ENCODE data around the gene MMP26. TPM values are rescaled to one million over a fixed set of nuclear protein-coding genes. Genes with fewer than 3 reads are reported as not detected.

MMP26 gene
- not detected in 5 replicates for total RNA-seq (2022; extraction: Qiagen RNA extraction; ENCODE audit: low read depth)

GRCh38 chr11:4704054-4704789 lies at the start of gene MMP26:
Gene MMP26 (plus strand): TSS chr11:4704784.

GRCh38 chr11:4697585-4697984 lies 7.0 kb upstream of the MMP26 start, which contains the start of gene OR51E2:
Gene OR51E2 (minus strand): TSS chr11:4697853. CDS start chr11:4682711, 15,142 bp downstream.

Other genes with a start within 250 kb of the MMP26 start
- gene OR52K1, start 222.1 kb upstream of the MMP26 start, total RNA-seq (2022; extraction: Qiagen RNA extraction; ENCODE audit: low read depth): not detected in 5 replicates
- gene OR52M1, start 159.6 kb upstream of the MMP26 start, total RNA-seq (2022; extraction: Qiagen RNA extraction; ENCODE audit: low read depth): not detected in 5 replicates
- gene OR52I2, start 123.0 kb upstream of the MMP26 start, total RNA-seq (2022; extraction: Qiagen RNA extraction; ENCODE audit: low read depth): not detected in 5 replicates
- not detected in 5 replicates for gene OR52I1, start 110.7 kb upstream of the MMP26 start, total RNA-seq (2022; extraction: Qiagen RNA extraction; ENCODE audit: low read depth)
- 8.1 to 10.0 TPM (median 9.6 TPM) in 5 replicates for gene TRIM68, start 96.6 kb upstream of the MMP26 start, total RNA-seq (2022; extraction: Qiagen RNA extraction; ENCODE audit: low read depth)
- gene OR51D1, start 67.3 kb upstream of the MMP26 start, total RNA-seq (2022; extraction: Qiagen RNA extraction; ENCODE audit: low read depth): not detected in 5 replicates
- gene OR51E1, start 60.8 kb upstream of the MMP26 start, total RNA-seq (2022; extraction: Qiagen RNA extraction; ENCODE audit: low read depth): not detected in 5 replicates
- gene OR51E2, start 6.9 kb upstream of the MMP26 start, total RNA-seq (2022; extraction: Qiagen RNA extraction; ENCODE audit: low read depth): not detected in 5 replicates
- not detected in 5 replicates for gene OR51F1, start 65.2 kb downstream of the MMP26 start, total RNA-seq (2022; extraction: Qiagen RNA extraction; ENCODE audit: low read depth)
- gene OR52R1, start 99.6 kb downstream of the MMP26 start, total RNA-seq (2022; extraction: Qiagen RNA extraction; ENCODE audit: low read depth): not detected in 5 replicates
- gene OR51F2, start 116.5 kb downstream of the MMP26 start, total RNA-seq (2022; extraction: Qiagen RNA extraction; ENCODE audit: low read depth): not detected in 5 replicates
- not detected in 5 replicates for gene OR51S1, start 144.4 kb downstream of the MMP26 start, total RNA-seq (2022; extraction: Qiagen RNA extraction; ENCODE audit: low read depth)
- not detected in 5 replicates for gene OR51T1, start 177.1 kb downstream of the MMP26 start, total RNA-seq (2022; extraction: Qiagen RNA extraction; ENCODE audit: low read depth)
- gene OR51A7, start 199.0 kb downstream of the MMP26 start, total RNA-seq (2022; extraction: Qiagen RNA extraction; ENCODE audit: low read depth): not detected in 5 replicates
- gene OR51G2, start 214.6 kb downstream of the MMP26 start, total RNA-seq (2022; extraction: Qiagen RNA extraction; ENCODE audit: low read depth): not detected in 5 replicates
- not detected in 5 replicates for gene OR51G1, start 219.6 kb downstream of the MMP26 start, total RNA-seq (2022; extraction: Qiagen RNA extraction; ENCODE audit: low read depth)
- not detected in 5 replicates for gene OR51A4, start 242.8 kb downstream of the MMP26 start, total RNA-seq (2022; extraction: Qiagen RNA extraction; ENCODE audit: low read depth)